ENCODE measurements around the gene NFATC2IP.
"Not testable (repeated sequence)": the region's sequence is repeated elsewhere in the genome, so short reads cannot be mapped to it uniquely, and the experiment has no call there.

The NFATC2IP gene

GRCh38 chr16:28943281-28943680 lies 7.5 kb upstream of the NFATC2IP start:
- Histone ChIP-seq H3K4me1 (ENCODE audit: control insufficient read depth, low read depth, low read length) (no peaks in the 10 kb centered on the region), H3K27ac (ENCODE audit: low read length) (no peak overlapping the region), H3K27me3 (ENCODE audit: control insufficient read depth, insufficient read depth, low read length) (no peaks in the 10 kb centered on the region), H3K36me3 (ENCODE audit: control insufficient read depth, low read depth, low read length) (no peaks in the 10 kb centered on the region), H3K9ac (ENCODE audit: low read length) (no peak overlapping the region), H3K4me3 (ENCODE audit: low read length) (no peak overlapping the region), H3K9me3 (ENCODE audit: control insufficient read depth, low read depth, low read length) (no peaks in the 10 kb centered on the region)

DNA sequence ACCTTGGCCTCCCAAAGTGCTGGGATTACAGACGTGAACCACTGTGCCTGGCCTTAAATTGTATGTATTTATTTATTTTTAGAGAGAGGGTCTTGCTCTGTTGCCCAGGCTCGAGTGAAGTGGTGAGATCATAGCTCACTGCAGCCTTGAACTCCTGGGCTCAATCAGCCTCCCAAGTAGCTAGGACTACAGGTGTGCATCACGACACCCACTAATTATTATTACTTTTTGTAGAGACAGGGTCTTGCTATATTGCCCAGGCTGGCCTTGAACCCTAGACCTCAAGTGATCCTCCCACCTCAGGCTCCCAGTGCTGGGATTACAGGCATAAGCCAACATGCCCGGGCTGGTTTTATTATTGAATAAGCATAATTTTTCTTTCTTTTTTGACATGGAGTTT lies 4.1 kb upstream of the NFATC2IP start:
- H3K9me3 ChIP-seq (ENCODE audit: control insufficient read depth, low read depth, low read length) = no peaks in the 10 kb centered on the region
- no peaks in the 10 kb centered on the region for H3K36me3 ChIP-seq (ENCODE audit: control insufficient read depth, low read depth, low read length)
- no peak overlapping the region for H3K4me3 ChIP-seq (ENCODE audit: low read length)
- no peak overlapping the region for H3K9ac ChIP-seq (ENCODE audit: low read length)
- H3K27ac ChIP-seq (ENCODE audit: low read length) = no peak overlapping the region
- no peaks in the 10 kb centered on the region for H3K4me1 ChIP-seq (ENCODE audit: control insufficient read depth, low read depth, low read length)
- no peaks in the 10 kb centered on the region for H3K27me3 ChIP-seq (ENCODE audit: control insufficient read depth, insufficient read depth, low read length)

GRCh38 chr16:28951410-28951943 lies 740 bp downstream of the NFATC2IP start:
- Histone ChIP-seq H3K36me3 (ENCODE audit: control insufficient read depth, low read depth, low read length) (peaks cover 27% of the 10 kb centered on the region), H3K9me3 (ENCODE audit: control insufficient read depth, low read depth, low read length) (no peaks in the 10 kb centered on the region), H3K9ac (ENCODE audit: low read length) (peak overlapping the region; percentile 81), H3K27me3 (ENCODE audit: control insufficient read depth, insufficient read depth, low read length) (no peaks in the 10 kb centered on the region), H3K27ac (ENCODE audit: low read length) (no peak overlapping the region), H3K4me1 (ENCODE audit: control insufficient read depth, low read depth, low read length) (peaks cover 4% of the 10 kb centered on the region), H3K4me3 (ENCODE audit: low read length) (peak overlapping the region; percentile 92)

DNA sequence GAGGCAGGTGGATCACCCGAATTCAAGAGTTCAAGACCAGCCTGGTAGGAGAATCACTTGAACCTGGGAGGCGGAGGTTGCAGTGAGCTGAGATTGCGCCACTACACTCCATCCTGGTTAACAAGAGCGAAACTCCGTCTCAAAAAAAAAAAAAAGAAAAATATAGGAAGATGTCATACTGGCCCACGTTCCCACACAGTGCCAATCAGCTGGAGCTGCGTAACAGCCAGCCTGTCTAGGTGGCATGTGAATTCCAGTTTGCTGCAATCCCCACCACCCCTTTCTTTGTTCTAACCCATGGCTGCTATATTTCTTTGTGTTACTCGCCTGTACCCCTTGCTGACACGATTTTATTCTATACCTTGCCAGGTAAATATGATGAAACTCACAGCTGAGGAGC lies 7.5 kb downstream of the NFATC2IP start:
- Histone ChIP-seq H3K27me3 (ENCODE audit: control insufficient read depth, insufficient read depth, low read length) (no peaks in the 10 kb centered on the region), H3K9ac (ENCODE audit: low read length) (no peak overlapping the region), H3K4me1 (ENCODE audit: control insufficient read depth, low read depth, low read length) (no peaks in the 10 kb centered on the region), H3K4me3 (ENCODE audit: low read length) (no peak overlapping the region), H3K36me3 (ENCODE audit: control insufficient read depth, low read depth, low read length) (peaks cover 80% of the 10 kb centered on the region), H3K27ac (ENCODE audit: low read length) (no peak overlapping the region), H3K9me3 (ENCODE audit: control insufficient read depth, low read depth, low read length) (no peaks in the 10 kb centered on the region)

DNA sequence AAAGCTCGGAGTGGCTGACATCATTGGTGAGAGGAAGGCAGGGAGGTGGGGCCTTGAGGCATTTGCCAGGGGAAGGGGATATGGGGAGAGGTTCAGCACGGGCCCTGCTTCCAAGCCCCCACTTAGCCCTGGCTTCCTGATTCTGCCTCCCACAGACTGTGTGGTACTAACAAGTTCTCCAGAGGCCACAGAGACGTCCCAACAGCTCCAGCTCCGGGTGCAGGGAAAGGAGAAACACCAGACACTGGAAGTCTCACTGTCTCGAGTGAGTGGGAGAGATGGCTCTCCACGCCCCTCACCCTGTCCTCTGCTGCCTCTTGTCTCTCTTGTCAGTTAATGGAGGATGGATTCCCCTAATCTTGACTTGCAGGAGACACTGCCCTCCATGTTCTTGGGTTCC lies 8.1 kb downstream of the NFATC2IP start:
- Histone ChIP-seq H3K4me1 (ENCODE audit: control insufficient read depth, low read depth, low read length) (no peaks in the 10 kb centered on the region), H3K27ac (ENCODE audit: low read length) (no peak overlapping the region), H3K4me3 (ENCODE audit: low read length) (no peak overlapping the region), H3K27me3 (ENCODE audit: control insufficient read depth, insufficient read depth, low read length) (no peaks in the 10 kb centered on the region), H3K9me3 (ENCODE audit: control insufficient read depth, low read depth, low read length) (no peaks in the 10 kb centered on the region), H3K36me3 (ENCODE audit: control insufficient read depth, low read depth, low read length) (peaks cover 80% of the 10 kb centered on the region), H3K9ac (ENCODE audit: low read length) (no peak overlapping the region)

DNA sequence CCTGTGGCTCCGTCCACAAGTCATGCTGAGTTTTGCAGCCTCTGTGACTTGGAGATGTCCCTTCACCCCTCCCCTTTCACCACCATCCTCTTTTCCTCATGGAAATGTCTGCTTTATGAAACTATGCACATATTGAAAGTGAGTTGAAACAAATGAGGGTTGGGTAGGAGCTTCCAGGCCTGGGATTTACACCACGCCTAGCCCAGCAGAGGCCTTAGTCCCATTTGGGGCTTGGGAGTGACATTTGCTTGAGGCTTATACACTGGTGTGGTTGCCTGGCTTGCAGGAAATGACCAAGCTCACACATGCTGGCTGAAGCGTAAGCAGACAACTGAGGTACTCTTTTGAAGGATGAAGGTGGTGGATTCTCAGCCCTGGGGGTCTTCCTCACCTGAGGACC lies 13.3 kb downstream of the NFATC2IP start:
- no peaks in the 10 kb centered on the region for H3K9me3 ChIP-seq (ENCODE audit: control insufficient read depth, low read depth, low read length)
- no peak overlapping the region for H3K4me3 ChIP-seq (ENCODE audit: low read length)
- H3K27ac ChIP-seq (ENCODE audit: low read length) = no peak overlapping the region
- H3K4me1 ChIP-seq (ENCODE audit: control insufficient read depth, low read depth, low read length) = no peaks in the 10 kb centered on the region
- H3K36me3 ChIP-seq (ENCODE audit: control insufficient read depth, low read depth, low read length) = peaks cover 56% of the 10 kb centered on the region
- H3K27me3 ChIP-seq (ENCODE audit: control insufficient read depth, insufficient read depth, low read length) = no peaks in the 10 kb centered on the region
- H3K9ac ChIP-seq (ENCODE audit: low read length) = no peak overlapping the region

- Histone ChIP-seq H3K27me3 (ENCODE audit: control insufficient read depth, insufficient read depth, low read length) (no peaks in the 10 kb centered on the region), H3K27ac (ENCODE audit: low read length) (no peak overlapping the region), H3K36me3 (ENCODE audit: control insufficient read depth, low read depth, low read length) (peaks cover 52% of the 10 kb centered on the region), H3K9ac (ENCODE audit: low read length) (no peak overlapping the region), H3K4me1 (ENCODE audit: control insufficient read depth, low read depth, low read length) (no peaks in the 10 kb centered on the region), H3K4me3 (ENCODE audit: low read length) (no peak overlapping the region), H3K9me3 (ENCODE audit: control insufficient read depth, low read depth, low read length) (no peaks in the 10 kb centered on the region)
Measured at GRCh38 chr16:28964496-28964895, 13.8 kb downstream of the NFATC2IP start.

DNA sequence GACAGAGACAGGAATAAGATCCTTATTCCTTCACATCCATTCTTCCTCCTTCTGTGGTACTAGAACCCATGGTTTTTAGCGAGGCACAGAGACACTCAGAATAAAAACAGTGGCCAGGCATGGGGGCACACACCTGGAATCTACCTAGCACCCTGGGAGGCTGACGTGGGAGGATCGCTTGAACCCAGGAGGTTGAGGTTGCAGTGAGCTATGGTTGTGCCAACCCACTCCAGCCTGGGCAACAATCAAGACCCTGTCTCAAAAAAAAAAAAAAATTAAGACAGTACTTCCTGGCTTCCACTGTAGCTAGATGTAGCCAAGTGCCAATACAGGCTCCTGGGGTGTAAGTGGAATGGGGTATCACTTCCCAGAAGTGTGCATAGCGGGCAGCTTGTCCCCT lies 16.4 kb downstream of the NFATC2IP start:
- Histone ChIP-seq H3K9me3 (ENCODE audit: control insufficient read depth, low read depth, low read length) (no peaks in the 10 kb centered on the region), H3K27ac (ENCODE audit: low read length) (no peak overlapping the region), H3K4me1 (ENCODE audit: control insufficient read depth, low read depth, low read length) (no peaks in the 10 kb centered on the region), H3K9ac (ENCODE audit: low read length) (no peak overlapping the region), H3K36me3 (ENCODE audit: control insufficient read depth, low read depth, low read length) (peaks cover 30% of the 10 kb centered on the region), H3K27me3 (ENCODE audit: control insufficient read depth, insufficient read depth, low read length) (no peaks in the 10 kb centered on the region), H3K4me3 (ENCODE audit: low read length) (no peak overlapping the region)

DNA sequence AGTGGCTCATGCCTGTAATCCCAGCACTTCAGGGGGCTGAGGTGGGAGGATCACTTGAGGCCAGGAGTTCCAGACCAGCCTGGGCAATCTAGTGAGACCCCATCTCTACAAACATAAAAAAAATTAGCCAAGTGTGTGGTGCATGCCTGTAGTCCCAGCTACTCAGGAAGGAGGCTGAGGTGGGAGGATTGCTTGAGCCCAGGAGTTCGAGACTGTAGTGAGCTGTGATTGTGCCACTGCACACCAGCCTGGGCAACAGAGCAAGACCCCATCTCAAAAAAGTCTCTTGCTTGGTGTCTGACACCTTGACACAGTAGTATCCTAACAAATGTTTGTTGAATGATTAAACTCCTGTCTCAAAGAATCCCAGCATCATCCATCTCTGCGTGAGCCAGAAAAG lies 19.0 kb downstream of the NFATC2IP start:
- H3K27me3 ChIP-seq (ENCODE audit: control insufficient read depth, insufficient read depth, low read length); H3K9ac ChIP-seq (ENCODE audit: low read length); H3K27ac ChIP-seq (ENCODE audit: low read length); H3K4me3 ChIP-seq (ENCODE audit: low read length); H3K36me3 ChIP-seq (ENCODE audit: control insufficient read depth, low read depth, low read length); H3K4me1 ChIP-seq (ENCODE audit: control insufficient read depth, low read depth, low read length); H3K9me3 ChIP-seq (ENCODE audit: control insufficient read depth, low read depth, low read length): not testable (repeated sequence)

DNA sequence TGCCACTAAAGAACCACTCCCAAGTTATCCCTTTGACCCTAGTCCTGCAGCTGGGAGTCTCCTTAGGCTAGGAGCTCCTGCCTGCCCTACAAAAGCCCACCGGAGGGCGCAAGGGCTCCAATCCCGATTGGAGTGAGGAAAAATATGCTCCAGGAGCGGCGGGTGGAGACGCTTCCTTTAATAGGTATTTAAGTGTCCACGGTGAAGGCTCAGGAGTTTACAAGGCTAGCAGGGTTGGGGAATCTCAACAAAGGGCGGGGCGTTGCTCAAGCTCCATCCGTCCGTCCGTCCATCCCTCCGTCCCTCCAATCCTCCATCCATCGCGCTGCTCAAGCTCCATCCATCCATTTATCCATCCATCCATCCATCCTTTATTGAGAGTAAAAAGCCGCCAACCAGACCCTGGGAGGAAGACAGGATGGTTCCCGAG lies 23.3 kb downstream of the NFATC2IP start:
- H3K4me3 ChIP-seq (ENCODE audit: low read length) = peak overlapping the region; percentile 60
- no peaks in the 10 kb centered on the region for H3K4me1 ChIP-seq (ENCODE audit: control insufficient read depth, low read depth, low read length)
- H3K9ac ChIP-seq (ENCODE audit: low read length) = peak overlapping the region; percentile 40
- H3K27ac ChIP-seq (ENCODE audit: low read length) = no peak overlapping the region
- peaks cover 3% of the 10 kb centered on the region for H3K36me3 ChIP-seq (ENCODE audit: control insufficient read depth, low read depth, low read length)
- H3K9me3 ChIP-seq (ENCODE audit: control insufficient read depth, low read depth, low read length) = no peaks in the 10 kb centered on the region
- H3K27me3 ChIP-seq (ENCODE audit: control insufficient read depth, insufficient read depth, low read length) = no peaks in the 10 kb centered on the region

- Histone ChIP-seq H3K36me3 (ENCODE audit: control insufficient read depth, low read depth, low read length) (peaks cover 3% of the 10 kb centered on the region), H3K9ac (ENCODE audit: low read length) (peak within 1 kb of the TSS; percentile 40), H3K4me3 (ENCODE audit: low read length) (peak within 1 kb of the TSS; percentile 60), H3K27me3 (ENCODE audit: control insufficient read depth, insufficient read depth, low read length) (no peaks in the 10 kb centered on the region), H3K9me3 (ENCODE audit: control insufficient read depth, low read depth, low read length) (no peaks in the 10 kb centered on the region), H3K4me1 (ENCODE audit: control insufficient read depth, low read depth, low read length) (no peaks in the 10 kb centered on the region), H3K27ac (ENCODE audit: low read length) (no peak within 1 kb of the TSS)
Measured at GRCh38 chr16:28974437-28975157, 23.9 kb downstream of the NFATC2IP start, which contains the start of gene SPNS1. SPNS1 (plus strand) TSS chr16:28974778; CDS start chr16:28975152, 374 bp downstream.

- Histone ChIP-seq H3K4me3 (ENCODE audit: low read length) (peak overlapping the region; percentile 60), H3K9me3 (ENCODE audit: control insufficient read depth, low read depth, low read length) (no peaks in the 10 kb centered on the region), H3K9ac (ENCODE audit: low read length) (peak overlapping the region; percentile 40), H3K4me1 (ENCODE audit: control insufficient read depth, low read depth, low read length) (no peaks in the 10 kb centered on the region), H3K27ac (ENCODE audit: low read length) (no peak overlapping the region), H3K36me3 (ENCODE audit: control insufficient read depth, low read depth, low read length) (peaks cover 3% of the 10 kb centered on the region), H3K27me3 (ENCODE audit: control insufficient read depth, insufficient read depth, low read length) (no peaks in the 10 kb centered on the region)
Measured at GRCh38 chr16:28975158-28975599, 24.4 kb downstream of the NFATC2IP start.

Measured in iPS-18a (cell line).